ENCODE measurements around the gene SH3D19.

Gene SH3D19

GRCh38 chr4:151207868-151208267 is 117.5 kb downstream of the SH3D19 start:
- H3K27ac ChIP-seq = no peak overlapping the region
- no peak for TF ChIP-seq ZFX (IDR thresholded peaks at IDR 0.05)
- TF ChIP-seq, protein P1, sequence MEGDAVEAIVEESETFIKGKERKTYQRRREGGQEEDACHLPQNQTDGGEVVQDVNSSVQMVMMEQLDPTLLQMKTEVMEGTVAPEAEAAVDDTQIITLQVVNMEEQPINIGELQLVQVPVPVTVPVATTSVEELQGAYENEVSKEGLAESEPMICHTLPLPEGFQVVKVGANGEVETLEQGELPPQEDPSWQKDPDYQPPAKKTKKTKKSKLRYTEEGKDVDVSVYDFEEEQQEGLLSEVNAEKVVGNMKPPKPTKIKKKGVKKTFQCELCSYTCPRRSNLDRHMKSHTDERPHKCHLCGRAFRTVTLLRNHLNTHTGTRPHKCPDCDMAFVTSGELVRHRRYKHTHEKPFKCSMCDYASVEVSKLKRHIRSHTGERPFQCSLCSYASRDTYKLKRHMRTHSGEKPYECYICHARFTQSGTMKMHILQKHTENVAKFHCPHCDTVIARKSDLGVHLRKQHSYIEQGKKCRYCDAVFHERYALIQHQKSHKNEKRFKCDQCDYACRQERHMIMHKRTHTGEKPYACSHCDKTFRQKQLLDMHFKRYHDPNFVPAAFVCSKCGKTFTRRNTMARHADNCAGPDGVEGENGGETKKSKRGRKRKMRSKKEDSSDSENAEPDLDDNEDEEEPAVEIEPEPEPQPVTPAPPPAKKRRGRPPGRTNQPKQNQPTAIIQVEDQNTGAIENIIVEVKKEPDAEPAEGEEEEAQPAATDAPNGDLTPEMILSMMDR (conservative IDR thresholded peaks at IDR 0.05) = no peak

DNA sequence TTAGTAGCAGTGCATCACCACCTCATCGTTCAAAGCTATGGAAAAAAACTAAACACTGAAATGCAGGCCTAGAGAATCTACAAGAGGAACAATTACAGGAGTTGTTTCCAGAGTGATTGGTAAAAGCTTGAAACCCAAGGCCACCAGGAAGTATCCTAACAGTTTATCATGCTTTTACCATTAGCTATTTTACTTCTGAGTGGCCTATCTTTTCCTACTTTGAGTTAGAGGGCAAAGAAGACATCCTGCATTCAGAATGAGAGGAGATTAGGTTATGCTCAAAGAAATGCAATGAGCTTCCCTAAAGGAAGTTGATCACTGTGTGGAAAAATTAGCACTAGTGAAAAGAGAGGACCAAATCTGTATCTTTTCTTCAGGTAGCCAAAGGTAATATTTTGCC is 118.2 kb downstream of the SH3D19 start:
- no peak overlapping the region for H3K27ac ChIP-seq
- TF ChIP-seq ZFX (IDR thresholded peaks at IDR 0.05) = no peak
- TF ChIP-seq, protein P1 (conservative IDR thresholded peaks at IDR 0.05) = no peak

DNA sequence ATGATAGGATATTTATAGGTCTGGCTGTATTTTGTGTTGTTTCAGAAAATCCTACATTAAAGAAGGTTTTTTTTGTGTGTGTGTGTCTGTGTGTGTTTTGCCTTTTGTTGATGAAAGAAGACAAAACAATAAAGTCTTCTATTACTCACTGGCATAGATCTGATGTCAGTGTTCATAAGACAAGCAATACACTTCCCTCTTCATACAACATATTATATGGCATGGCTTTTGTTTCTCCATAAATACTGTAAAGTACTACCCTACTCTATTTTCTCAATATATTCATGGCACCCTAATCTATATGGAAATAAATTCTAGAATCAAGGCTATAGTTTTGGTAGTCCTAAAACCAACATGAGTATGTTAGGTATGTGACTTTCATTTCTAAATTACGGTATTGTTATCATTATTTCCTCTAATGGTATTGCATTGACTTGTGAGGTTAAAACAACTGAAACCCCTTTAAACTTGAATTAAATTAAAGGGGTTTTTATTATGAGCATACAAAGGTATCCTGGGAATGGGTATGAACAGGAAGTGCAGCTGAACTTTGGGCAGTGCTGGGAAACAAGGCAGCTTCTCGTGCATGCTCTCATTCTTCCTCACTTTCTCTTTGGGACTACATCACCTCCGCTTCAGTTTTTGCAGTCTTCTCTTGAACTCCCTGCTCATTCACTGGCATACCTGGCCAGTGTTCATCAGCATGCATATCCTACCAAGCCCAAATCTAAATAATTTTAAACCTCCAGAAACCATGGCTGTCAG is 119.0 kb downstream of the SH3D19 start:
- TF ChIP-seq, protein P1 (conservative IDR thresholded peaks at IDR 0.05) = no peak
- TF ChIP-seq ZFX (IDR thresholded peaks at IDR 0.05) = no peak
- H3K27ac ChIP-seq = no peak overlapping the region

- no peak overlapping the region for H3K27ac ChIP-seq
- TF ChIP-seq, protein P1 (conservative IDR thresholded peaks at IDR 0.05) = no peak
- no peak for TF ChIP-seq ZFX (IDR thresholded peaks at IDR 0.05)
Measured at GRCh38 chr4:151205722-151206121, 119.7 kb downstream of the SH3D19 start.

DNA sequence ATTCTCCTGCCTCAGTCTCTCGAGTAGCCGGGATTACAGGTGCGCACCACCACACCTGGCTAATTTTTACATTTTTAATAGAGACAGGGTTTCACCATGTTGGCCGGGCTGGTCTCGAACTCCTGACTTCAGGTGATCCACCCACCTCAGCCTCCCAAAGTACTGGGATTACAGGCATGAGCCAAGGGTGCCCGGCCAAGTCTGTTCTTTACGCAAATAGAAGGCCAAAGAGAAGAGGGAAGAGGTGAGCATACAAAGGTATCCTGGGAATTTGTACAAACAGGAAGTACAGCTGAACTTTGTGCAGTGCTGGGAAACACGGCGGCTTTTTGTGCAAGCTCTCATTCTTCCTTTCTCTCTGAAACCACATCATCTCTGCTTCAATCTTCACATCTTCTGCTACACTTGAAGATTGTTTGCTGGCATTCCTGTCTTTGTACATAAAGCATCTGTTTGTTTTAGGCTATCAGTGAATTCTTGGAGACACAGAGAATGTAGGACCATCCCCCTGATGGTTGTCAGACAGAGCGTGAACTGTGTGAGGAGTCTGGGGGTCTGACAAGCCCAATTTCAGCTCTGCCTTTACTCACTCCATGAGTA is 120.4 kb downstream of the SH3D19 start:
- TF ChIP-seq ZFX (IDR thresholded peaks at IDR 0.05) = no peak
- TF ChIP-seq, protein P1 (conservative IDR thresholded peaks at IDR 0.05) = no peak
- no peak overlapping the region for H3K27ac ChIP-seq

GRCh38 chr4:151202851-151203455 is 122.5 kb downstream of the SH3D19 start:
- no peak overlapping the region for H3K27ac ChIP-seq
- TF ChIP-seq ZFX (IDR thresholded peaks at IDR 0.05) = no peak
- TF ChIP-seq, protein P1 (conservative IDR thresholded peaks at IDR 0.05) = no peak

DNA sequence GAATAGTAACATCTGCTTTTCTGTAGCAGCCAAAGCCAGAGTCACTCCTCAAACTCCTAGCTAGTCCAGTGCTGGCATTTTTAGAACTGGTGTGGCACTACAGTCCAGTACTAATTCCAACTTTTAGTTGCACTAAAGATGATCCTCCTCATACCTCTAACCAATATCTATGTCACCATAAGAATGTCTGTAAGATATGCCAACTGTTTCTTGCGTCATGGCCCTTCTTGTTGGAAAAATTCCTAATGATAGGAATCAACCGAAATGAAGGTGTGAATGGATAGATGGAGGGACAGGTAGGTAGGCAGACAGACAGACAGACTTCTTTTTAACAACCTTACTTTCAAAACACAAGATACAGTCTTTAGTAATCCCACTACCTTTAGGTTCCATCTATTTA is 123.0 kb downstream of the SH3D19 start:
- H3K27ac ChIP-seq = no peak overlapping the region

More for the DNA sequence above, 123.0 kb downstream of the SH3D19 start:
- no peak for TF ChIP-seq ZFX (IDR thresholded peaks at IDR 0.05)
- TF ChIP-seq, protein P1 (conservative IDR thresholded peaks at IDR 0.05) = no peak
